GM19468 (cell line): ENCODE measurements around the gene CTNNAL1.

Experiments used
- ATAC-seq: cut with Tn5 transposase; IDR thresholded peaks from one replicate; pipeline ENCODE4 v1.9.1; 2021; ENCODE audit warnings: mild to moderate bottlenecking, moderate library complexity, moderate number of reproducible peaks; ENCODE audit not compliant: unreplicated experiment; ENCODE audit errors: extremely low read depth

The CTNNAL1 gene

DNA sequence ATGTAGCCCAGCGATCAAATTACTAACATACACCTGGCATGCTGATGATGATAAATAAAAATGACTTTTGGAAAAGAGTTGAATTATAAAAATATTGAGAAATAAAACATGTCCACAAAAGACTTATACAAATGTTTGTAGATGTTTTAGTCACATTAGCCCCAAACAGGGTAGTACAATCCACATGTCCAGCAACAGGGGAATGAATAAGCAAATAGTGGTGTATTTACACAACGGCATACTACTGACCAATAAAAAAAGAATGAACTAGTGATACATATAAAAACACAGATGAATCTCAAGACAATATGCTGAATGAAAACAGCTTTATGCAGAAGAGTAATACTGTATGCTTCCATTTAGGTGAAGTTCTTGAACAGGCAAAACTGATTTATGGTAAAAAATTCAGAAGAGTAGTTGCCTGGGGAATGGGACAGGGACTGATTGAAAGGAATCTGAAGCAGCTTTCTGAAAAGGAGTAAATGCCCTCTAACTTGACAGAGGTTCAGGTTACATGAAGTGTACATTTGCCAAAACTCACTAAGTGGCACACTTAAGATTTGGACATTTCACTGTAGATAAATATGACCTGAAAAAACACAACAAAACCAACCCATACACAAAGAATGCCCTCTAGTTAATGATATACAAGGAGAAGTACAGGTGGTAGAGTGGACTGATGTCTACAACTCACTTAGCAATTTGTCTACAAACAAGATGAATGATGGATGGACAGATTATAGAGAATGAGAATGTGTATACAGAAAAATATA lies 115.8 kb downstream of the CTNNAL1 start:
- ATAC-seq = no peak

DNA sequence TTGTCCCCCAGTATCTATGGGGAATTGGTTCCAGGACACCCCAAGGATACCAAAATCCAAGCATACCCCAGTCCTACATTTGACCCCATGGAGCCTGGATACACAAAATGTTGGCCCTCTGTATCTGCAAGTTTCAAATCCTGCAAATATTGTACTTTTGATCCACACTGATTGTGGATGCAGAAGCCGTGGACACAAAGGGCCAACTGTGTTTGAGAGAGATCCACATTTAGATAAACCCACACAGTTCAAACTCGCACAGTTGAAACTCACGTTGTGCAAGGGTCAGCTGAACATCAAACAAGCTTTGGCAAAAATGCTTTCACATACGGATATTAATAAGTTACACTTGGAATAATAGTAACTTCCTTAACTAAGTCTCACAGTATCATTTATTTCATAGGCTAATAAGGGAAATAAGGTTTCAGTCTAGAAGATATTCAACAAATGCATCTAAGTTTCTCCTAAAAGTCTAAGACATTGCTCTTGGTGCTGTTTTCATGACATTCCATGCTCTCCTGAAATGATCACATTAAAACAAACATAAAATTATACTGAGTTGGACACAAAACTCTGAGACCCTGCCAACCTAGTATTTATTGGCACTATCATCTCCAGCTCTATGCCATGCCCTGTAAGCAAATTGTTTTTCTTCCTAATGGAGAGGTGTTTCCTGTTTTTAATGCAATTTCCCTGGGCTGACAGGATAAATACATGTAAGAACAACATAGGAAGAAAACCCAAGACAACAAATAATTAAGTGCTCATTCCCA lies 118.9 kb downstream of the CTNNAL1 start:
- ATAC-seq = no peak
